Measurements from ENCODE around the gene DSCAML1. TPM values are rescaled to one million over a fixed set of nuclear protein-coding genes. Genes with fewer than 3 reads are reported as not detected.

The DSCAML1 gene
- total RNA-seq, 1 experiment from 2014 or later = 0.90 TPM

- no peak for TF ChIP-seq ATF1 (CRISPR knock-in tag; IDR thresholded peaks at IDR 0.05)
- TF ChIP-seq NR1H2 (CRISPR knock-in tag; IDR thresholded peaks at IDR 0.05) = no peak
- no peak for TF ChIP-seq ATF3 (CRISPR knock-in tag; conservative IDR thresholded peaks at IDR 0.05)
- TF ChIP-seq OVOL2 (CRISPR knock-in tag; IDR thresholded peaks at IDR 0.05; ENCODE audit: borderline replicate concordance) = no peak
- TF ChIP-seq CREM (CRISPR knock-in tag; IDR thresholded peaks at IDR 0.05) = no peak
Observed at GRCh38 chr11:117792241-117792640, 4.8 kb downstream of the DSCAML1 start (continued).

GRCh38 chr11:117790279-117790678, 6.7 kb downstream of the DSCAML1 start:
- POLR2A ChIA-PET = no interaction called here
- Mint-ChIP-seq H3K36me3 (no peaks in the 10 kb centered on the region), H3K4me3 (no peak overlapping the region), H3K4me1 (peaks cover 16% of the 10 kb centered on the region), H3K9me3 (no peaks in the 10 kb centered on the region), H3K27ac (no peak overlapping the region), H3K27me3 (ENCODE audit: low read depth) (peaks cover 29% of the 10 kb centered on the region)
- no peak for ATAC-seq
- TF ChIP-seq, protein P1, sequence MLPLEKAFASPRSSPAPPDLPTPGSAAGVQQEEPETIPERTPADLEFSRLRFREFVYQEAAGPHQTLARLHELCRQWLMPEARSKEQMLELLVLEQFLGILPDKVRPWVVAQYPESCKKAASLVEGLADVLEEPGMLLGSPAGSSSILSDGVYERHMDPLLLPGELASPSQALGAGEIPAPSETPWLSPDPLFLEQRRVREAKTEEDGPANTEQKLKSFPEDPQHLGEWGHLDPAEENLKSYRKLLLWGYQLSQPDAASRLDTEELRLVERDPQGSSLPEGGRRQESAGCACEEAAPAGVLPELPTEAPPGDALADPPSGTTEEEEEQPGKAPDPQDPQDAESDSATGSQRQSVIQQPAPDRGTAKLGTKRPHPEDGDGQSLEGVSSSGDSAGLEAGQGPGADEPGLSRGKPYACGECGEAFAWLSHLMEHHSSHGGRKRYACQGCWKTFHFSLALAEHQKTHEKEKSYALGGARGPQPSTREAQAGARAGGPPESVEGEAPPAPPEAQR (CRISPR knock-in tag; IDR thresholded peaks at IDR 0.05) = no peak
- TF ChIP-seq NFE2L1 (CRISPR knock-in tag; IDR thresholded peaks at IDR 0.05) (no peak), JUN (CRISPR knock-in tag; IDR thresholded peaks at IDR 0.05) (no peak), ZNF671 (CRISPR knock-in tag; IDR thresholded peaks at IDR 0.05) (no peak), NFYB (CRISPR knock-in tag; conservative IDR thresholded peaks at IDR 0.05; ENCODE audit: low read depth) (no peak), GRHL2 (CRISPR knock-in tag; IDR thresholded peaks at IDR 0.05; ENCODE audit: insufficient replicate concordance, severe bottlenecking) (no peak), OVOL2 (CRISPR knock-in tag; IDR thresholded peaks at IDR 0.05; ENCODE audit: borderline replicate concordance) (no peak), ZNF263 (CRISPR knock-in tag; IDR thresholded peaks at IDR 0.05; ENCODE audit: low read depth) (no peak), HMGXB4 (CRISPR knock-in tag; IDR thresholded peaks at IDR 0.05) (no peak), PREB (CRISPR knock-in tag; IDR thresholded peaks at IDR 0.05; ENCODE audit: borderline replicate concordance) (no peak), ATF1 (CRISPR knock-in tag; IDR thresholded peaks at IDR 0.05) (no peak), NR1H2 (CRISPR knock-in tag; IDR thresholded peaks at IDR 0.05) (no peak), TEAD1 (CRISPR knock-in tag; IDR thresholded peaks at IDR 0.05) (no peak), ZNF423 (CRISPR knock-in tag; IDR thresholded peaks at IDR 0.05) (no peak), ZNF219 (CRISPR knock-in tag; IDR thresholded peaks at IDR 0.05; ENCODE audit: borderline replicate concordance) (no peak)
- TF ChIP-seq, protein P2, sequence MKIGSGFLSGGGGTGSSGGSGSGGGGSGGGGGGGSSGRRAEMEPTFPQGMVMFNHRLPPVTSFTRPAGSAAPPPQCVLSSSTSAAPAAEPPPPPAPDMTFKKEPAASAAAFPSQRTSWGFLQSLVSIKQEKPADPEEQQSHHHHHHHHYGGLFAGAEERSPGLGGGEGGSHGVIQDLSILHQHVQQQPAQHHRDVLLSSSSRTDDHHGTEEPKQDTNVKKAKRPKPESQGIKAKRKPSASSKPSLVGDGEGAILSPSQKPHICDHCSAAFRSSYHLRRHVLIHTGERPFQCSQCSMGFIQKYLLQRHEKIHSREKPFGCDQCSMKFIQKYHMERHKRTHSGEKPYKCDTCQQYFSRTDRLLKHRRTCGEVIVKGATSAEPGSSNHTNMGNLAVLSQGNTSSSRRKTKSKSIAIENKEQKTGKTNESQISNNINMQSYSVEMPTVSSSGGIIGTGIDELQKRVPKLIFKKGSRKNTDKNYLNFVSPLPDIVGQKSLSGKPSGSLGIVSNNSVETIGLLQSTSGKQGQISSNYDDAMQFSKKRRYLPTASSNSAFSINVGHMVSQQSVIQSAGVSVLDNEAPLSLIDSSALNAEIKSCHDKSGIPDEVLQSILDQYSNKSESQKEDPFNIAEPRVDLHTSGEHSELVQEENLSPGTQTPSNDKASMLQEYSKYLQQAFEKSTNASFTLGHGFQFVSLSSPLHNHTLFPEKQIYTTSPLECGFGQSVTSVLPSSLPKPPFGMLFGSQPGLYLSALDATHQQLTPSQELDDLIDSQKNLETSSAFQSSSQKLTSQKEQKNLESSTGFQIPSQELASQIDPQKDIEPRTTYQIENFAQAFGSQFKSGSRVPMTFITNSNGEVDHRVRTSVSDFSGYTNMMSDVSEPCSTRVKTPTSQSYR (CRISPR knock-in tag; IDR thresholded peaks at IDR 0.05) = no peak
- TF ChIP-seq, protein P3, sequence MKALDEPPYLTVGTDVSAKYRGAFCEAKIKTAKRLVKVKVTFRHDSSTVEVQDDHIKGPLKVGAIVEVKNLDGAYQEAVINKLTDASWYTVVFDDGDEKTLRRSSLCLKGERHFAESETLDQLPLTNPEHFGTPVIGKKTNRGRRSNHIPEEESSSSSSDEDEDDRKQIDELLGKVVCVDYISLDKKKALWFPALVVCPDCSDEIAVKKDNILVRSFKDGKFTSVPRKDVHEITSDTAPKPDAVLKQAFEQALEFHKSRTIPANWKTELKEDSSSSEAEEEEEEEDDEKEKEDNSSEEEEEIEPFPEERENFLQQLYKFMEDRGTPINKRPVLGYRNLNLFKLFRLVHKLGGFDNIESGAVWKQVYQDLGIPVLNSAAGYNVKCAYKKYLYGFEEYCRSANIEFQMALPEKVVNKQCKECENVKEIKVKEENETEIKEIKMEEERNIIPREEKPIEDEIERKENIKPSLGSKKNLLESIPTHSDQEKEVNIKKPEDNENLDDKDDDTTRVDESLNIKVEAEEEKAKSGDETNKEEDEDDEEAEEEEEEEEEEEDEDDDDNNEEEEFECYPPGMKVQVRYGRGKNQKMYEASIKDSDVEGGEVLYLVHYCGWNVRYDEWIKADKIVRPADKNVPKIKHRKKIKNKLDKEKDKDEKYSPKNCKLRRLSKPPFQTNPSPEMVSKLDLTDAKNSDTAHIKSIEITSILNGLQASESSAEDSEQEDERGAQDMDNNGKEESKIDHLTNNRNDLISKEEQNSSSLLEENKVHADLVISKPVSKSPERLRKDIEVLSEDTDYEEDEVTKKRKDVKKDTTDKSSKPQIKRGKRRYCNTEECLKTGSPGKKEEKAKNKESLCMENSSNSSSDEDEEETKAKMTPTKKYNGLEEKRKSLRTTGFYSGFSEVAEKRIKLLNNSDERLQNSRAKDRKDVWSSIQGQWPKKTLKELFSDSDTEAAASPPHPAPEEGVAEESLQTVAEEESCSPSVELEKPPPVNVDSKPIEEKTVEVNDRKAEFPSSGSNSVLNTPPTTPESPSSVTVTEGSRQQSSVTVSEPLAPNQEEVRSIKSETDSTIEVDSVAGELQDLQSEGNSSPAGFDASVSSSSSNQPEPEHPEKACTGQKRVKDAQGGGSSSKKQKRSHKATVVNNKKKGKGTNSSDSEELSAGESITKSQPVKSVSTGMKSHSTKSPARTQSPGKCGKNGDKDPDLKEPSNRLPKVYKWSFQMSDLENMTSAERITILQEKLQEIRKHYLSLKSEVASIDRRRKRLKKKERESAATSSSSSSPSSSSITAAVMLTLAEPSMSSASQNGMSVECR (CRISPR knock-in tag; IDR thresholded peaks at IDR 0.05; ENCODE audit: borderline replicate concordance) = no peak
- TF ChIP-seq, protein P4, sequence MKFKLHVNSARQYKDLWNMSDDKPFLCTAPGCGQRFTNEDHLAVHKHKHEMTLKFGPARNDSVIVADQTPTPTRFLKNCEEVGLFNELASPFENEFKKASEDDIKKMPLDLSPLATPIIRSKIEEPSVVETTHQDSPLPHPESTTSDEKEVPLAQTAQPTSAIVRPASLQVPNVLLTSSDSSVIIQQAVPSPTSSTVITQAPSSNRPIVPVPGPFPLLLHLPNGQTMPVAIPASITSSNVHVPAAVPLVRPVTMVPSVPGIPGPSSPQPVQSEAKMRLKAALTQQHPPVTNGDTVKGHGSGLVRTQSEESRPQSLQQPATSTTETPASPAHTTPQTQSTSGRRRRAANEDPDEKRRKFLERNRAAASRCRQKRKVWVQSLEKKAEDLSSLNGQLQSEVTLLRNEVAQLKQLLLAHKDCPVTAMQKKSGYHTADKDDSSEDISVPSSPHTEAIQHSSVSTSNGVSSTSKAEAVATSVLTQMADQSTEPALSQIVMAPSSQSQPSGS (CRISPR knock-in tag; IDR thresholded peaks at IDR 0.05; ENCODE audit: borderline replicate concordance, low read depth) = no peak
- TF ChIP-seq, protein P5, sequence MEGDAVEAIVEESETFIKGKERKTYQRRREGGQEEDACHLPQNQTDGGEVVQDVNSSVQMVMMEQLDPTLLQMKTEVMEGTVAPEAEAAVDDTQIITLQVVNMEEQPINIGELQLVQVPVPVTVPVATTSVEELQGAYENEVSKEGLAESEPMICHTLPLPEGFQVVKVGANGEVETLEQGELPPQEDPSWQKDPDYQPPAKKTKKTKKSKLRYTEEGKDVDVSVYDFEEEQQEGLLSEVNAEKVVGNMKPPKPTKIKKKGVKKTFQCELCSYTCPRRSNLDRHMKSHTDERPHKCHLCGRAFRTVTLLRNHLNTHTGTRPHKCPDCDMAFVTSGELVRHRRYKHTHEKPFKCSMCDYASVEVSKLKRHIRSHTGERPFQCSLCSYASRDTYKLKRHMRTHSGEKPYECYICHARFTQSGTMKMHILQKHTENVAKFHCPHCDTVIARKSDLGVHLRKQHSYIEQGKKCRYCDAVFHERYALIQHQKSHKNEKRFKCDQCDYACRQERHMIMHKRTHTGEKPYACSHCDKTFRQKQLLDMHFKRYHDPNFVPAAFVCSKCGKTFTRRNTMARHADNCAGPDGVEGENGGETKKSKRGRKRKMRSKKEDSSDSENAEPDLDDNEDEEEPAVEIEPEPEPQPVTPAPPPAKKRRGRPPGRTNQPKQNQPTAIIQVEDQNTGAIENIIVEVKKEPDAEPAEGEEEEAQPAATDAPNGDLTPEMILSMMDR (IDR thresholded peaks at IDR 0.05) = no peak
- CTCF ChIA-PET = interaction anchor here (1.0 to 1.7 kb wide), 3 partner anchors 27 to 364 kb away, joined by 3 to 5 read pairs (median 4); no protein-coding TSS in a partner anchor
- DNase-seq (ENCODE audit: low spot score) = no peak
